Cardiac fibroblast (primary cell): ENCODE data around the gene SLC17A9.

Experiments used
- DNase-seq, 2 donors: peaks; one replicate each; pipeline versions ENCODE4 v3.0.0 to v3.0.0-alpha.2; 2010; ENCODE audit warnings: low read depth in 2 of 2
- H3K4me3 ChIP-seq, 2 donors: replicated peaks in 1 of 2; 1 replicate in 1 of 2; 2 replicates in 1 of 2; pipeline ENCODE4 v1.5.1; 2011; ENCODE audit warnings: low read depth in 2 of 2, low read length in 2 of 2, mild to moderate bottlenecking in 2 of 2, moderate library complexity in 1 of 2
- CTCF ChIP-seq: IDR thresholded peaks from one replicate; pipeline ENCODE4 v1.5.1; 2011; ENCODE audit warnings: low read depth, mild to moderate bottlenecking, low read length, inconsistent platforms

SLC17A9 gene

GRCh38 chr20:62914436-62914835 lies 38.1 kb upstream of the SLC17A9 start:
- no peak for TF ChIP-seq CTCF
- DNase-seq: no peak
- H3K4me3 ChIP-seq: no peak overlapping the region

GRCh38 chr20:62914970-62915457 lies 37.5 kb upstream of the SLC17A9 start:
- DNase-seq: peak; percentile 66 to 70
- no peak for TF ChIP-seq CTCF
- no peak overlapping the region for H3K4me3 ChIP-seq

GRCh38 chr20:62916703-62917476 lies 35.6 kb upstream of the SLC17A9 start:
- no peak overlapping the region for H3K4me3 ChIP-seq
- DNase-seq: no peak
- TF ChIP-seq CTCF: no peak

- TF ChIP-seq CTCF: no peak
- no peak overlapping the region for H3K4me3 ChIP-seq
- DNase-seq: no peak
Observed at GRCh38 chr20:62917720-62918119, 34.8 kb upstream of the SLC17A9 start.

GRCh38 chr20:62918147-62918546 lies 34.4 kb upstream of the SLC17A9 start:
- no peak for TF ChIP-seq CTCF
- H3K4me3 ChIP-seq: no peak overlapping the region
- DNase-seq: no peak

GRCh38 chr20:62918831-62919230 lies 33.7 kb upstream of the SLC17A9 start:
- no peak for TF ChIP-seq CTCF
- no peak for DNase-seq
- H3K4me3 ChIP-seq: no peak overlapping the region
